ENCODE data around the gene ZFYVE19. TPM values are rescaled to one million over a fixed set of nuclear protein-coding genes. Genes with fewer than 3 reads are reported as not detected.

ZFYVE19 gene
- total and polyA plus RNA-seq, 2 donors (not counting 3 experiments of a cell fraction or from before 2014, with no cell fraction given) = 29.7 to 47.2 TPM

DNA sequence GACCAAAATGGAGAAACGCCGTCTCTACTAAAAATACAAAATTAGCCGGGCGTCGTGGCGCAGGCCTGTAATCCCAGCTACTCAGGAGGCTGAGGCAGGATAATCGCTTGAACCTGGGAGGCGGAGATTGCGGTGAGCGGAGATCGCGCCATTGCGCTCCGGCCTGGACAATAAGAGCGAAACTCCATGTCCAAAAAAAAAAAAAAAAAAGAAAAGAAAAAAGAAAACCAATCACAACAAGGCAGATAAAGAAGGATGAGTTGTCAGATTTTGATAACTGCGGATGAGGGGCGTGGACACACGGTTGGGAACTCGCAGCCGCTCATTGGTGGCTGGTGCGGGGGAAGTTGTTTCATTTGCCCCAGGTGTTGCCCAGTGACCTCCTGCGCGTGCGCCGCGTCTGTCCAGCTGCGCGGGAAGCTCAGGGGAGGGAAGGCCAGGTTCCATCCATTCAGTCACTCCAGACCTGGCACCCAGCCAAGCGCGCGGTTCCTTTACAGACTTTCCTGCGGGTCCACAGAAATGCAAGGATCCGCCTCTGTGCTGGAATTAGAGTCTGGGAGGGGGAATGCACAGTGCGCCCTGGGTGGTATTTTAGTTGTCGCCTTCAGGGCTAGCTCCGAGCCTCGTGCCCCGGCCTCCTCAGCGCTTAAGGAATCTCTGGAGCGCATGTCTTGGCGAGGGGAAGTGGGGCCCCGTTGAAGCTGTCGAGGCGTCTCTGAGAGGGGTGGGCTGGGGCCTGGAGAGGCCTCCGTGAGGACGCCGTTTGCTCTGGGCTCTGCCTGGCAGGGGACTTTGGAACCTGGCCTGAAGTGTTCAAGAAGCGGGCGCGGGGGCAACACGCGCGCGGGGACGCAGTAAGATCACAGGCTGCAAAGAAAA is 43.7 kb upstream of the ZFYVE19 start:
- Histone ChIP-seq H3K79me2 (ENCODE audit: control insufficient read depth, insufficient read depth, low read length) (no peaks in the 10 kb centered on the region), H3K36me3 (ENCODE audit: control insufficient read depth in 2 of 2, extremely low read depth in 1 of 2, insufficient read depth in 2 of 2, low read length in 2 of 2) (no peaks in the 10 kb centered on the region), H3K4me1 (ENCODE audit: control insufficient read depth, extremely low read depth, insufficient read depth, low read length) (peaks cover 22% of the 10 kb centered on the region), H3K4me2 (ENCODE audit: insufficient read depth, low read length) (peak overlapping the region; percentile 54), H3K27me3 (ENCODE audit: control insufficient read depth in 2 of 2, insufficient read depth in 2 of 2, low read length in 2 of 2) (no peaks in the 10 kb centered on the region), H4K20me1 (replicated peaks; ENCODE audit: control insufficient read depth, extremely low read depth, insufficient read depth, low read length) (no peaks in the 10 kb centered on the region), H3K9me3 (replicated peaks; ENCODE audit: control insufficient read depth, insufficient read depth, low read length) (no peaks in the 10 kb centered on the region), H3K9ac (replicated peaks; ENCODE audit: extremely low read depth, insufficient read depth, low read length) (peak overlapping the region; percentile 16), H3K4me3 (replicated peaks in 1 of 3; ENCODE audit: insufficient read depth in 1 of 3, low read depth in 1 of 3, low read length in 3 of 3) (peak overlapping the region in 2 of 3 experiments; percentile 25 to 32), H3K27ac (ENCODE audit: insufficient read depth, low read depth, low read length) (no peak overlapping the region), H3K9me1 (replicated peaks; ENCODE audit: control insufficient read depth, extremely low read depth, insufficient read depth, low read length) (no peaks in the 10 kb centered on the region), H2AFZ (ENCODE audit: low read depth, low read length) (peak overlapping the region; percentile 81)
- CTCF ChIA-PET = interaction anchor here (1.1 to 2.2 kb wide), 6 partner anchors 12 to 96 kb away, joined by 3 to 8 read pairs (median 8); no protein-coding TSS in a partner anchor
- TF ChIP-seq POLR2A (IDR thresholded peaks at IDR 0.05; ENCODE audit: low read depth, low read length) = no peak
- TF ChIP-seq GATA2 (IDR thresholded peaks at IDR 0.05; ENCODE audit: insufficient read depth, insufficient read length, low read depth, low read length) = no peak
- dilution Hi-C loops (cut with MboI; ENCODE audit: extremely low pct_ligation_motif_present, low sequenced_read_pairs) = no loop called here
- BruUV-seq (replicated peaks) = TSS peak; percentile 25
- DNase-seq (ENCODE audit: low read depth, low spot score) = peak; percentile 63
- FAIRE-seq = peak; percentile 88
- POLR2A ChIA-PET = no interaction called here
- intact Hi-C loops (cut with micrococcal nuclease) = loop anchor here (1.0 kb wide), 1 partner anchor 8 kb away; the partner anchor contains the start of gene RMDN3

DNA sequence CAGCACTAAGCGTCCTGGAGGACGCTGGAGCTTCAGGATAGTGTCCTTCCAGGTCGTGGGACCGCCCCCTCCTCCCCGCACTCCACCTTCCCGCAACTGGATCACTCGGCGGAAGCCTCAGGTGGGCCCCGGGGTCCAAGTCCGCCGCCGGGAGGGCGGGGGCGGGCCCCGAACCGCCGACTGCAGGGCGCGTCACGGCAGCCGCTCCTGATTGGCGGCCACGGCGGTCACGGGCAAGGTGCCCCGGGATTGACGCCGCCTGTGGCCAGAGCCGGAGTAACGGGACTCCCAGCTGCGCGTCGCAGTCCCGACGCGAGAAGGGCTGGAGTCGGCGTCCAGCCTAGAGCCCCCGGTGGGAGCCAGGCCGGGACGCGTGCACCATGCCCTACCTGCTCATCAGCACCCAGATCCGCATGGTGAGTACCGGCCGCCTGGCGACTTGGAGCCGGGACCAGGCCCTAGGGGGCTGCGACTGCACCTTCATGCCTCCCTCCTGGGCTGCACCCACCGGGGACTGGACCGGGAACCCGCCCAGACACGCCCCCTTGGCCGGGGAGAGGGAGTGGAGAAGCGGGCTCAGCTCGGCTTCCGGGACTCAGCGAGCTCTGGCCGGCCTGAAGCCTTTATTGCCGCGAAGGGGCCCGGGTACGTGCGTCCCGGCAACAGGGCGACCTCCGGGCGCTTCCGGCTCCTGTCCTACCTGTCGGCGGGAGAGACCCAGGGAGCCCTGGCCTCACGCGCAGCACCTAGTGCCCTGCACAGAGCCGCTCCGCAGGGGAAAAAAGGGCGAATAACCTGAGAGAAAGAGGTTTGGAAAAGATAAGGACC is 42.9 kb upstream of the ZFYVE19 start, which contains the start of gene GCHFR:
GCHFR (plus strand) TSS at position 268 of the 828 bp plus-strand sequence; CDS start at position 381, 113 bp downstream.
- H3K4me2 ChIP-seq (ENCODE audit: insufficient read depth, low read length) = peak within 1 kb of the TSS; percentile 54
- H3K79me2 ChIP-seq (ENCODE audit: control insufficient read depth, insufficient read depth, low read length) = no peaks in the 10 kb centered on the region
- no peaks in the 10 kb centered on the region for H3K27me3 ChIP-seq (ENCODE audit: control insufficient read depth in 2 of 2, insufficient read depth in 2 of 2, low read length in 2 of 2)
- H3K4me3 ChIP-seq (replicated peaks in 1 of 3; ENCODE audit: insufficient read depth in 1 of 3, low read depth in 1 of 3, low read length in 3 of 3) = peak within 1 kb of the TSS in 2 of 3 experiments; percentile 25 to 32
- peaks cover 30% of the 10 kb centered on the region for H3K4me1 ChIP-seq (ENCODE audit: control insufficient read depth, extremely low read depth, insufficient read depth, low read length)
- peak; percentile 25 for TF ChIP-seq POLR2AphosphoS5 (IDR thresholded peaks at IDR 0.05; ENCODE audit: insufficient read depth, low read depth, low read length)
- TF ChIP-seq GATA2 (IDR thresholded peaks at IDR 0.05; ENCODE audit: insufficient read depth, insufficient read length, low read depth, low read length) = no peak
- TF ChIP-seq, protein P1, sequence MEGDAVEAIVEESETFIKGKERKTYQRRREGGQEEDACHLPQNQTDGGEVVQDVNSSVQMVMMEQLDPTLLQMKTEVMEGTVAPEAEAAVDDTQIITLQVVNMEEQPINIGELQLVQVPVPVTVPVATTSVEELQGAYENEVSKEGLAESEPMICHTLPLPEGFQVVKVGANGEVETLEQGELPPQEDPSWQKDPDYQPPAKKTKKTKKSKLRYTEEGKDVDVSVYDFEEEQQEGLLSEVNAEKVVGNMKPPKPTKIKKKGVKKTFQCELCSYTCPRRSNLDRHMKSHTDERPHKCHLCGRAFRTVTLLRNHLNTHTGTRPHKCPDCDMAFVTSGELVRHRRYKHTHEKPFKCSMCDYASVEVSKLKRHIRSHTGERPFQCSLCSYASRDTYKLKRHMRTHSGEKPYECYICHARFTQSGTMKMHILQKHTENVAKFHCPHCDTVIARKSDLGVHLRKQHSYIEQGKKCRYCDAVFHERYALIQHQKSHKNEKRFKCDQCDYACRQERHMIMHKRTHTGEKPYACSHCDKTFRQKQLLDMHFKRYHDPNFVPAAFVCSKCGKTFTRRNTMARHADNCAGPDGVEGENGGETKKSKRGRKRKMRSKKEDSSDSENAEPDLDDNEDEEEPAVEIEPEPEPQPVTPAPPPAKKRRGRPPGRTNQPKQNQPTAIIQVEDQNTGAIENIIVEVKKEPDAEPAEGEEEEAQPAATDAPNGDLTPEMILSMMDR (IDR thresholded peaks at IDR 0.05; ENCODE audit: extremely low read depth in 1 of 2, insufficient read depth in 1 of 2, low read depth in 1 of 2, low read length in 2 of 2) = peak in 1 of 2 donors; percentile 59
- no peaks in the 10 kb centered on the region for H4K20me1 ChIP-seq (replicated peaks; ENCODE audit: control insufficient read depth, extremely low read depth, insufficient read depth, low read length)
- no peaks in the 10 kb centered on the region for H3K36me3 ChIP-seq (ENCODE audit: control insufficient read depth in 2 of 2, extremely low read depth in 1 of 2, insufficient read depth in 2 of 2, low read length in 2 of 2)
- DNase-seq (ENCODE audit: low read depth, low spot score) (peak; percentile 73), FAIRE-seq (peak; percentile 55)
- H2AFZ ChIP-seq (ENCODE audit: low read depth, low read length) = peak within 1 kb of the TSS; percentile 81
- no peak within 1 kb of the TSS for H3K27ac ChIP-seq (ENCODE audit: insufficient read depth, low read depth, low read length)
- POLR2A ChIA-PET = no interaction called here
- dilution Hi-C loops (cut with MboI; ENCODE audit: extremely low pct_ligation_motif_present, low sequenced_read_pairs) = no loop called here
- H3K9ac ChIP-seq (replicated peaks; ENCODE audit: extremely low read depth, insufficient read depth, low read length) = peak within 1 kb of the TSS; percentile 16
- CTCF ChIA-PET = interaction anchor here (0.6 to 2.2 kb wide), 9 partner anchors 12 to 174 kb away, joined by 3 to 8 read pairs (median 6); no protein-coding TSS in a partner anchor
- no peaks in the 10 kb centered on the region for H3K9me1 ChIP-seq (replicated peaks; ENCODE audit: control insufficient read depth, extremely low read depth, insufficient read depth, low read length)
- intact Hi-C loops (cut with micrococcal nuclease) = loop anchor here (1.0 kb wide), 1 partner anchor 9 kb away; the partner anchor contains the start of gene RMDN3
- H3K9me3 ChIP-seq (replicated peaks; ENCODE audit: control insufficient read depth, insufficient read depth, low read length) = no peaks in the 10 kb centered on the region
- no TSS peak for BruUV-seq (replicated peaks)

All from endothelial cell of umbilical vein (primary cell).